Vagina (tissue), 2 donors: Measurements from ENCODE around the gene FAM3C. TPM values are rescaled to one million over a fixed set of nuclear protein-coding genes. Genes with fewer than 3 reads are reported as not detected.

Experiments used
- DNase-seq, 2 donors: peaks; one replicate each; pipeline ENCODE4 v3.0.0-alpha.2; 2017; ENCODE audit errors: extremely low spot score in 2 of 2
- H3K27ac ChIP-seq: fragments of 200-600 bp; sonication (generic); one replicate; pipeline ENCODE4 v1.5.1; 2019
- H3K27me3 ChIP-seq: fragments of 200-600 bp; sonication (generic); one replicate; pipeline ENCODE4 v1.5.1; 2019
- H3K36me3 ChIP-seq, 2 donors: fragments of 200-600 bp; sonication (generic); one replicate each; pipeline ENCODE4 v1.5.1; 2017 to 2019
- H3K4me1 ChIP-seq: fragments of 200-600 bp; sonication (generic); one replicate; pipeline ENCODE4 v1.5.1; 2019
- H3K4me3 ChIP-seq, 2 donors: fragments of 200-600 bp; sonication (generic); 1 replicate in 1 of 2; 2 replicates in 1 of 2; pipeline ENCODE4 v1.5.1; 2016 to 2019
- H3K9me3 ChIP-seq: fragments of 200-600 bp; sonication (generic); one replicate; pipeline ENCODE4 v1.5.1; 2019
- POLR2A ChIP-seq, 2 donors: fragments of 450-650 bp; IDR thresholded peaks; one replicate each; pipeline ENCODE4 v1.6.1; 2017; ENCODE audit warnings: antibody characterized with exemption in 2 of 2, mild to moderate bottlenecking in 2 of 2, moderate library complexity in 2 of 2
- POLR2AphosphoS5 ChIP-seq, 2 donors: sonication (generic); formaldehyde crosslinking; IDR thresholded peaks; one replicate each; pipeline ENCODE4 v1.9.0; 2017; ENCODE audit warnings: antibody characterized with exemption in 2 of 2, mild to moderate bottlenecking in 2 of 2, low read depth in 1 of 2; ENCODE audit not compliant: insufficient read depth in 1 of 2
- intact Hi-C: fragments of 100-400 bp; cut with DNase I; formaldehyde crosslinking; loops from one replicate; pipeline ENCODE4 v1.15.1; 2023
- total RNA-seq: library from RNA; depleted of rRNA; stranded (reverse); fragments of >200 nt; gene quantifications from one replicate; pipeline ENCODE4 v1.2.3, GENCODE V29; 2016
- TF ChIP-seq, protein P1 (sequence below), 3 experiments: fragments of 450-650 bp in 2 of 3; fragments of 200-600 bp in 1 of 3; sonication (generic) in 1 of 3; IDR thresholded peaks; one replicate each; pipeline ENCODE4 v1.5.1; 2017 to 2019; ENCODE audit warnings: antibody characterized with exemption in 3 of 3, mild to moderate bottlenecking in 2 of 3, moderate library complexity in 2 of 3

Gene FAM3C
- total RNA-seq, 1 donor from 2014 or later = 36.1 TPM

DNA sequence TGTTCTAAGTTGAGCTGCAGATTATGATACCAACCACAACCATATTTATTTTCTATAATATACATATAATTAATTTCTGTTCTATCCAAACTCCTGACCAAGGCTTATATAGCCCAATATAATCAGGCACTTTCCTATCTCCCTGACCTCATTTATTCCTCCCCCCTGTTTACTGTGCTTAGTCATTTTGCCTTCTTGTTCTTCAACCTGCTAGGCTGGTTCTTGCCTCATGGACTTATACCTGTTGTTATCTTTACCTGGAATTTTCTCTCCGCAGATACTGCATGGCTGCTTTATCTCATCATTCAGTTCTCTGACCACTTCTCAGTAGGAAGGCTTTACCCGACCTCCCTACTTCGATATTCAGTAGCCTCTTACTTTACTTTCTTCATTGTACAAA lies 24.9 kb upstream of the FAM3C start:
- intact Hi-C loops = no loop called here
- no peaks in the 10 kb centered on the region for H3K27me3 ChIP-seq
- H3K4me3 ChIP-seq = no peak overlapping the region
- no peaks in the 10 kb centered on the region for H3K9me3 ChIP-seq
- no peaks in the 10 kb centered on the region for H3K36me3 ChIP-seq
- no peak for DNase-seq
- TF ChIP-seq POLR2A (IDR thresholded peaks at IDR 0.05) (no peak), POLR2AphosphoS5 (IDR thresholded peaks at IDR 0.05; ENCODE audit: insufficient read depth in 1 of 2, low read depth in 1 of 2) (no peak)
- H3K4me1 ChIP-seq = no peaks in the 10 kb centered on the region
- H3K27ac ChIP-seq = no peak overlapping the region

DNA sequence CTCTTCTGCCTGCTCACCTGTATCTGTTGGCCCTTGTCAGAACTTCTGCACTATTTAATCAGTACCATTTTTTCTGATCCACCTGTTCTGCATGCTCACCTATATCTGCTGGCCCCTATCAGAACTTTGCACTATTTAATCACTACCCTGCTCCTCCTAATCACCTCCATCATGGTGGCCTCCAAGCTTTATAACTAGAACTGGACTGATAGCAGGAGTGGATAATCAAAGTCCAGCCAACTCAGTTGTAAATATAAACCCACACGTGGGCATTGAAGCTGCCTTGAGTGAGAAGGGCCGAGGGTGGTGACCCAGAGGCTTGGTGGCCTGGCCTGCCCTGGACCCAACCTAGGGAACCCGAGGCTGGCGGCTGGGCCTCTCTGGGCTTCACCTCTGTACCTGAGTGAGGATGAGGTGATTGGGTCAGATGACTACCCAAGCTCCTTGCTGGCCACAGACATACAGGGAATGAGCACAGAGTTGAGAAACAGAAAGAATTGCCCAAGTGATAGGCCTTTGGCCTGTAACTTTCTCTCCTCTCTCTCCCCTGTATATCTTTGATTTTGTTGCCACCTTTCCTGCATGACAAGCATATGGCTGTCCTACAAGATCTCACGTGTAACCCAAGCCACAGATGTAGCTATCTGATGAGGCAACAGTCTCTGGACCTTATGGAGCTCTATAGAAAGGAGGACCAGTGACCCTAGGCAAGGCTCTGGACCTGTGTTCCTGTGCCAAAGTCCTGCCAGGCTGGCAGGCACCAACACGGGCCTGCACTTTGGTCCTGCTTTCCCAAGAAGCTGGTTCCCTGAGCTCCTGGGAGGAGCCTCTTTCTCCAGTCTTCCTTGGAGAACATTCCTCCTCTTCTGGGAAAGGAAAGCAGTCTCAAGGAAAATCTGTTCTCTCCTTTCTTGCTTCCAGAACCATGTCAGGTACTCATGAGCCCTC lies 23.4 kb upstream of the FAM3C start:
- no peak overlapping the region for H3K27ac ChIP-seq
- no peak overlapping the region for H3K4me3 ChIP-seq
- no peaks in the 10 kb centered on the region for H3K9me3 ChIP-seq
- H3K27me3 ChIP-seq = no peaks in the 10 kb centered on the region
- intact Hi-C loops = no loop called here
- DNase-seq = no peak
- no peaks in the 10 kb centered on the region for H3K36me3 ChIP-seq
- TF ChIP-seq, protein P1, sequence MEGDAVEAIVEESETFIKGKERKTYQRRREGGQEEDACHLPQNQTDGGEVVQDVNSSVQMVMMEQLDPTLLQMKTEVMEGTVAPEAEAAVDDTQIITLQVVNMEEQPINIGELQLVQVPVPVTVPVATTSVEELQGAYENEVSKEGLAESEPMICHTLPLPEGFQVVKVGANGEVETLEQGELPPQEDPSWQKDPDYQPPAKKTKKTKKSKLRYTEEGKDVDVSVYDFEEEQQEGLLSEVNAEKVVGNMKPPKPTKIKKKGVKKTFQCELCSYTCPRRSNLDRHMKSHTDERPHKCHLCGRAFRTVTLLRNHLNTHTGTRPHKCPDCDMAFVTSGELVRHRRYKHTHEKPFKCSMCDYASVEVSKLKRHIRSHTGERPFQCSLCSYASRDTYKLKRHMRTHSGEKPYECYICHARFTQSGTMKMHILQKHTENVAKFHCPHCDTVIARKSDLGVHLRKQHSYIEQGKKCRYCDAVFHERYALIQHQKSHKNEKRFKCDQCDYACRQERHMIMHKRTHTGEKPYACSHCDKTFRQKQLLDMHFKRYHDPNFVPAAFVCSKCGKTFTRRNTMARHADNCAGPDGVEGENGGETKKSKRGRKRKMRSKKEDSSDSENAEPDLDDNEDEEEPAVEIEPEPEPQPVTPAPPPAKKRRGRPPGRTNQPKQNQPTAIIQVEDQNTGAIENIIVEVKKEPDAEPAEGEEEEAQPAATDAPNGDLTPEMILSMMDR (IDR thresholded peaks at IDR 0.05) = no peak
- TF ChIP-seq POLR2A (IDR thresholded peaks at IDR 0.05) (no peak), POLR2AphosphoS5 (IDR thresholded peaks at IDR 0.05; ENCODE audit: insufficient read depth in 1 of 2, low read depth in 1 of 2) (no peak)
- no peaks in the 10 kb centered on the region for H3K4me1 ChIP-seq

DNA sequence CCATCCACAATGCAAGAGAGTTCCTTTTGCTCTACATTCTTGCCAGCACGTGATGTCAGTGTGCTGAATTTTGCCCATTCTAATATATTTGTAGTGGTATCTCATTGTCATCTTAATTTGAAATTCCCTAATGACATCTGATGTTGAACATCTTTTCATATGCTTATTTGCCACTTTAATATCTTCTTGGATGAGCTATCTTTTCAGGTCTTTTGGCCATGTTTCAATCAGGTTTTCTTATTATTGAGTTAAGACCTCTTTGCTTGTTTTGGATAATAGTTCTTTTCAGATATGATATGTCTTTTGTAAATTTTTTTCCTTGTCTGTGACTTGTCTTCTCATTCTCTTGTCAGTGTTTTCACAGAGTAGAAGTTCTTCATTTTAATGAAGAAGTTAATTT lies 20.4 kb upstream of the FAM3C start:
- TF ChIP-seq POLR2AphosphoS5 (IDR thresholded peaks at IDR 0.05; ENCODE audit: insufficient read depth in 1 of 2, low read depth in 1 of 2) = no peak
- no peak for TF ChIP-seq POLR2A (IDR thresholded peaks at IDR 0.05)
- TF ChIP-seq, protein P1 (IDR thresholded peaks at IDR 0.05) = no peak
- H3K27ac ChIP-seq = no peak overlapping the region
- H3K27me3 ChIP-seq = no peaks in the 10 kb centered on the region
- H3K4me1 ChIP-seq = no peaks in the 10 kb centered on the region
- intact Hi-C loops = no loop called here
- H3K36me3 ChIP-seq = no peaks in the 10 kb centered on the region
- H3K9me3 ChIP-seq = no peaks in the 10 kb centered on the region
- no peak overlapping the region for H3K4me3 ChIP-seq
- DNase-seq = no peak

- H3K27me3 ChIP-seq = no peaks in the 10 kb centered on the region
- TF ChIP-seq, protein P1 (IDR thresholded peaks at IDR 0.05) = no peak
- TF ChIP-seq POLR2A (IDR thresholded peaks at IDR 0.05) (no peak), POLR2AphosphoS5 (IDR thresholded peaks at IDR 0.05; ENCODE audit: insufficient read depth in 1 of 2, low read depth in 1 of 2) (no peak)
- intact Hi-C loops = no loop called here
- DNase-seq = no peak
- H3K27ac ChIP-seq = no peak overlapping the region
- no peaks in the 10 kb centered on the region for H3K4me1 ChIP-seq
- H3K9me3 ChIP-seq = no peaks in the 10 kb centered on the region
- no peaks in the 10 kb centered on the region for H3K36me3 ChIP-seq
- no peak overlapping the region for H3K4me3 ChIP-seq
These were observed 18.3 kb upstream of the FAM3C start for GRCh38 chr7:121414436-121414835.

- H3K36me3 ChIP-seq = no peaks in the 10 kb centered on the region
- intact Hi-C loops = no loop called here
- no peak for DNase-seq
- no peaks in the 10 kb centered on the region for H3K4me1 ChIP-seq
- no peak overlapping the region for H3K4me3 ChIP-seq
- TF ChIP-seq POLR2A (IDR thresholded peaks at IDR 0.05) (no peak), POLR2AphosphoS5 (IDR thresholded peaks at IDR 0.05; ENCODE audit: insufficient read depth in 1 of 2, low read depth in 1 of 2) (no peak)
- TF ChIP-seq, protein P1 (IDR thresholded peaks at IDR 0.05) = no peak
- H3K27ac ChIP-seq = no peak overlapping the region
- H3K9me3 ChIP-seq = no peaks in the 10 kb centered on the region
- H3K27me3 ChIP-seq = no peaks in the 10 kb centered on the region
These were observed 15.5 kb upstream of the FAM3C start for GRCh38 chr7:121411597-121411979.
